IMR-90 (cell line): ENCODE measurements around the gene SYCP2. TPM values are rescaled to one million over a fixed set of nuclear protein-coding genes. Genes with fewer than 3 reads are reported as not detected.

ENCODE experiments used
- ATAC-seq: fragments of 200-7000 bp; cut with Tn5 transposase; 2 replicates; pipeline ENCODE4 v1.9.1; 2020; ENCODE audit warnings: low read depth, mild to moderate bottlenecking, moderate library complexity
- BruUV-seq: library from RNA; stranded (reverse); fragments of 400-500 nt; replicated peaks from 2 replicates; lab custom pipeline; 2021; lab: Mats Ljungman, UMichigan
- CTCF ChIA-PET: fragments of 300-600 bp; formaldehyde crosslinking; extraction: SDS; loops from one replicate; lab custom pipeline; 2021; ENCODE audit warnings: antibody characterized with exemption; lab: Yijun Ruan, JAX
- POLR2A ChIA-PET: fragments of 300-600 bp; sonication (Branson Sonifier 250); formaldehyde crosslinking; loops from one replicate; lab custom pipeline; 2022; ENCODE audit warnings: antibody characterized with exemption; ENCODE audit not compliant: unreplicated experiment; lab: Charles Lee
- DNase-seq: peaks from one replicate; pipeline ENCODE4 v3.0.0; 2013
- H2AFZ ChIP-seq: replicated peaks from 2 replicates; pipeline ENCODE3; 2013; ENCODE audit warnings: low read length, mild to moderate bottlenecking; ENCODE audit not compliant: poor library complexity
- H2AK5ac ChIP-seq: 2 replicates; pipeline ENCODE4 v1.6.1; 2013; ENCODE audit warnings: low read depth, low read length, inconsistent platforms
- H2AK9ac ChIP-seq: replicated peaks from 2 replicates; pipeline ENCODE3; 2013; ENCODE audit warnings: mild to moderate bottlenecking, low read depth, low read length, moderate library complexity; ENCODE audit not compliant: poor library complexity
- H2BK120ac ChIP-seq: 2 replicates; pipeline ENCODE4 v1.6.1; 2013; ENCODE audit warnings: low read depth, low read length, inconsistent platforms
- H2BK15ac ChIP-seq: 3 replicates; pipeline ENCODE4 v1.6.1; 2013; ENCODE audit warnings: low read depth, low read length, inconsistent platforms
- H2BK20ac ChIP-seq: 2 replicates; pipeline ENCODE4 v1.6.1; 2013; ENCODE audit warnings: low read depth, mild to moderate bottlenecking, inconsistent platforms, low read length, moderate library complexity
- H2BK5ac ChIP-seq: 2 replicates; pipeline ENCODE4 v1.6.1; 2013; ENCODE audit warnings: mild to moderate bottlenecking, low read depth, low read length, inconsistent platforms; ENCODE audit not compliant: poor library complexity, severe bottlenecking
- H3K14ac ChIP-seq: replicated peaks from 2 replicates; pipeline ENCODE4 v1.6.1; 2013; ENCODE audit warnings: low read depth, low read length, inconsistent platforms
- H3K18ac ChIP-seq: 2 replicates; pipeline ENCODE4 v1.6.1; 2013; ENCODE audit warnings: low read depth, low read length, control low read depth
- H3K23ac ChIP-seq: 2 replicates; pipeline ENCODE4 v1.6.1; 2013; ENCODE audit warnings: low read depth, low read length, inconsistent platforms
- H3K27ac ChIP-seq: 2 replicates; pipeline ENCODE4 v1.5.1; 2013; ENCODE audit warnings: mild to moderate bottlenecking, control low read depth, low read length; ENCODE audit not compliant: insufficient read depth
- H3K27me3 ChIP-seq: 2 replicates; pipeline ENCODE4 v1.6.1; 2013; ENCODE audit warnings: low read length; ENCODE audit not compliant: control insufficient read depth, insufficient read depth
- H3K36me3 ChIP-seq: 2 replicates; pipeline ENCODE4 v1.6.1; 2013; ENCODE audit warnings: low read length, mixed read lengths; ENCODE audit not compliant: control insufficient read depth, insufficient read depth
- H3K4ac ChIP-seq: 2 replicates; pipeline ENCODE4 v1.6.1; 2013; ENCODE audit warnings: low read depth, low read length, inconsistent platforms
- H3K4me1 ChIP-seq: 2 replicates; pipeline ENCODE4 v1.6.1; 2013; ENCODE audit warnings: low read length, mixed read lengths; ENCODE audit not compliant: control insufficient read depth, insufficient read depth
- H3K4me2 ChIP-seq: 2 replicates; pipeline ENCODE4 v1.6.1; 2013; ENCODE audit warnings: low read depth, mild to moderate bottlenecking, control low read depth, low read length, moderate library complexity
- H3K4me3 ChIP-seq: 2 replicates; pipeline ENCODE4 v1.5.1; 2013; ENCODE audit warnings: low read depth, mild to moderate bottlenecking, control low read depth, low read length, moderate library complexity; ENCODE audit not compliant: insufficient read depth
- H3K56ac ChIP-seq: 2 replicates; pipeline ENCODE4 v1.6.1; 2013; ENCODE audit warnings: low read length, inconsistent platforms; ENCODE audit not compliant: insufficient read depth; ENCODE audit errors: extremely low read depth
- H3K79me1 ChIP-seq, 2 experiments: 2 replicates each; pipeline ENCODE4 v1.6.1; 2013; ENCODE audit warnings: low read length in 2 of 2, inconsistent platforms in 1 of 2, low read depth in 1 of 2
- H3K9ac ChIP-seq: 2 replicates; pipeline ENCODE4 v1.6.1; 2013; ENCODE audit warnings: low read depth, low read length, control low read depth
- H3K9me1 ChIP-seq: 2 replicates; pipeline ENCODE4 v1.6.1; 2013; ENCODE audit warnings: low read length, inconsistent platforms; ENCODE audit not compliant: insufficient read depth
- H3K9me3 ChIP-seq: 2 replicates; pipeline ENCODE4 v1.6.1; 2013; ENCODE audit warnings: low read length; ENCODE audit not compliant: control insufficient read depth, insufficient read depth
- H4K20me1 ChIP-seq: 2 replicates; pipeline ENCODE4 v1.6.1; 2013; ENCODE audit warnings: low read length, inconsistent platforms; ENCODE audit not compliant: insufficient read depth
- H4K5ac ChIP-seq: 2 replicates; pipeline ENCODE4 v1.6.1; 2013; ENCODE audit warnings: mild to moderate bottlenecking, low read depth, low read length, control low read depth
- H4K8ac ChIP-seq, 2 experiments: 2 replicates each; pipeline ENCODE4 v1.6.1; 2013; ENCODE audit warnings: low read depth in 2 of 2, low read length in 2 of 2, control low read depth in 1 of 2, inconsistent platforms in 1 of 2
- H4K91ac ChIP-seq: 2 replicates; pipeline ENCODE4 v1.6.1; 2013; ENCODE audit warnings: low read depth, low read length, inconsistent platforms; ENCODE audit not compliant: insufficient read depth
- BHLHE40 ChIP-seq: fragments of 150-350 bp; IDR thresholded peaks from 2 replicates; pipeline ENCODE4 v1.6.1; 2016; ENCODE audit warnings: mild to moderate bottlenecking, low read depth, low read length
- CEBPB ChIP-seq: IDR thresholded peaks from 2 replicates; pipeline ENCODE4 v1.6.1; 2012; ENCODE audit warnings: low read depth, low read length, improper control_type of control experiment
- CHD1 ChIP-seq: IDR thresholded peaks from 2 replicates; pipeline ENCODE4 v1.6.1; 2012; ENCODE audit warnings: low read depth, low read length, improper control_type of control experiment
- ELK1 ChIP-seq: fragments of 150-350 bp; IDR thresholded peaks from 2 replicates; pipeline ENCODE4 v1.6.1; 2016; ENCODE audit warnings: low read depth, mild to moderate bottlenecking, low read length, moderate library complexity, borderline replicate concordance
- FOS ChIP-seq: fragments of 150-350 bp; IDR thresholded peaks from 2 replicates; pipeline ENCODE4 v1.6.1; 2016; ENCODE audit warnings: low read depth, low read length
- MAFK ChIP-seq: IDR thresholded peaks from 2 replicates; pipeline ENCODE4 v1.6.1; 2012; ENCODE audit warnings: low read depth, low read length, improper control_type of control experiment
- MAZ ChIP-seq: IDR thresholded peaks from 2 replicates; pipeline ENCODE4 v1.6.1; 2012; ENCODE audit warnings: low read depth, mild to moderate bottlenecking, low read length, improper control_type of control experiment, moderate library complexity, borderline replicate concordance
- MXI1 ChIP-seq: IDR thresholded peaks from 2 replicates; pipeline ENCODE4 v1.6.1; 2012; ENCODE audit warnings: low read depth, mild to moderate bottlenecking, low read length, moderate library complexity, borderline replicate concordance
- NFE2L2 ChIP-seq: fragments of 150-350 bp; IDR thresholded peaks from 2 replicates; pipeline ENCODE4 v1.6.1; 2016; ENCODE audit warnings: low read depth, mild to moderate bottlenecking, low read length
- POLR2A ChIP-seq: IDR thresholded peaks from 2 replicates; pipeline ENCODE4 v1.6.1; 2012; ENCODE audit warnings: mild to moderate bottlenecking, low read depth, low read length
- RAD21 ChIP-seq: IDR thresholded peaks from 2 replicates; pipeline ENCODE4 v1.6.1; 2012; ENCODE audit warnings: low read length, improper control_type of control experiment
- RCOR1 ChIP-seq: IDR thresholded peaks from 2 replicates; pipeline ENCODE4 v1.6.1; 2012; ENCODE audit warnings: mild to moderate bottlenecking, low read length, improper control_type of control experiment; ENCODE audit not compliant: insufficient replicate concordance
- RFX5 ChIP-seq: IDR thresholded peaks from 2 replicates; pipeline ENCODE4 v1.8.0; 2012; ENCODE audit warnings: low read depth, mild to moderate bottlenecking, low read length, moderate library complexity
- SMC3 ChIP-seq: fragments of 150-350 bp; IDR thresholded peaks from 2 replicates; pipeline ENCODE4 v1.6.1; 2016; ENCODE audit warnings: low read depth, mild to moderate bottlenecking, antibody characterized with exemption, low read length, moderate library complexity
- USF2 ChIP-seq: fragments of 150-350 bp; IDR thresholded peaks from 2 replicates; pipeline ENCODE4 v1.6.1; 2017; ENCODE audit warnings: mild to moderate bottlenecking, antibody characterized with exemption, low read length, low read depth
- WGBS, 2 experiments: methylation state at CpG; one replicate each; pipeline versions ENCODE4 v1.1.5 to v1.1.7; 2013; ENCODE audit warnings: missing lambda C conversion rate in 2 of 2; ENCODE audit not compliant: insufficient read length in 1 of 2; ENCODE audit errors: extremely low coverage in 2 of 2; 5-methylcytosine and 5-hydroxymethylcytosine counted together
- dilution Hi-C: fragments of 300-500 bp; cut with HindIII; formaldehyde crosslinking; loops from one replicate; pipeline ENCODE4 v1.14.3; 2018; ENCODE audit warnings: low sequenced_read_pairs; ENCODE audit not compliant: unreplicated experiment
- in situ Hi-C: fragments of 300-500 bp; cut with MboI; formaldehyde crosslinking; loops from 3 replicates; pipeline ENCODE4 v1.14.3; 2019; ENCODE audit warnings: low sequenced_read_pairs, inconsistent platforms, mixed read lengths
- intact Hi-C: fragments of 100-400 bp; cut with micrococcal nuclease; formaldehyde crosslinking; loops from 2 replicates; pipeline ENCODE4 v1.10.0; 2022
- polyA plus RNA-seq, 3 experiments: library from polyadenylated mRNA; depleted of rRNA; stranded (reverse); fragments of >200 nt; gene quantifications; 2 replicates each; pipeline ENCODE4 v1.2.3, GENCODE V29; 2012; ENCODE audit warnings: low replicate concordance in 1 of 3
- total RNA-seq: library from RNA; depleted of rRNA; stranded (reverse); fragments of >200 nt; gene quantifications from 2 replicates; pipeline ENCODE4 v1.2.3, GENCODE V29; 2012
- TF ChIP-seq, protein P1 (sequence below): conservative IDR thresholded peaks from 2 replicates; pipeline ENCODE4 v1.5.1; 2012; ENCODE audit warnings: mild to moderate bottlenecking, low read depth, low read length, improper control_type of control experiment

The SYCP2 gene
- total and polyA plus RNA-seq, 2 of the 4 experiments (the other 2 are of a cell fraction): 0.18 to 0.31 TPM

DNA sequence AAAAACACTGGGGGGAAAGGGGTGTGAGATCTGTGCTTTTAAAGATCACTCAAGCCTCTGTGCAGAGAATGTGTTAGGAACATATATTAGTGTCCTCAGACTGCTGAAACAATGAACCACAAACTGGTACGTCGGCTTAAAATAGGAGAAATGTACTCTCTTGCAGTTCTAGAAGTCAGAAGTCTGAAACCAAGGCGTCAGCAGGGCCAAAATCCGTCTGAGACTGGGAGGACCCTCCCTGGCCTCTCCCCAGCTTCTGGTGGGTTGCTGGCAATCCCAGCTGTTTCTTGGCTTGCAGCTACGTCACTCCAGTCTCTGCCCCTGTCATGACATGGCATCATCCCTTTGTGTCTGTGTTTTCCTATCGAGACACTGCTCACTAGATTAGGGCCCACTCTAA is 28.7 kb upstream of the SYCP2 start:
- Histone ChIP-seq H2AK5ac (no peak overlapping the region), H2BK5ac (no peak overlapping the region), H2AK9ac (no peak overlapping the region), H4K8ac (no peak overlapping the region), H3K9me1 (no peaks in the 10 kb centered on the region), H3K56ac (no peak overlapping the region), H3K4ac (no peak overlapping the region), H3K23ac (no peak overlapping the region), H2BK20ac (no peak overlapping the region), H3K18ac (no peak overlapping the region), H3K14ac (no peak overlapping the region), H2BK120ac (no peak overlapping the region), H3K4me1 (no peaks in the 10 kb centered on the region), H2AFZ (no peak overlapping the region), H4K91ac (no peak overlapping the region), H3K27me3 (peaks cover 11% of the 10 kb centered on the region), H3K4me3 (no peak overlapping the region), H4K20me1 (no peaks in the 10 kb centered on the region), H3K4me2 (no peak overlapping the region), H2BK15ac (no peak overlapping the region), H4K5ac (no peak overlapping the region), H3K36me3 (no peaks in the 10 kb centered on the region), H3K9me3 (no peaks in the 10 kb centered on the region), H3K9ac (no peak overlapping the region), H3K27ac (no peak overlapping the region), H3K79me1 (no peaks in the 10 kb centered on the region)
- ChIA-PET CTCF (no interaction called here), POLR2A (no interaction called here)
- in situ Hi-C loops (no loop called here), dilution Hi-C loops (no loop called here), intact Hi-C loops (no loop called here)
- no peak for ATAC-seq
- 68% methylated on average over 4 of the region's 6 CpGs; no CpG with 5 or more reads in 1 of the 2 experiments for WGBS, 2 experiments
- no TSS peak for BruUV-seq
- DNase-seq: no peak
- TF ChIP-seq MAFK (no peak), SMC3 (no peak), RAD21 (no peak), FOS (no peak), ELK1 (no peak), MXI1 (no peak), BHLHE40 (no peak), RCOR1 (no peak), MAZ (no peak), USF2 (no peak), CEBPB (no peak), CHD1 (no peak), NFE2L2 (no peak), POLR2A (no peak), RFX5 (no peak)
- TF ChIP-seq, protein P1, sequence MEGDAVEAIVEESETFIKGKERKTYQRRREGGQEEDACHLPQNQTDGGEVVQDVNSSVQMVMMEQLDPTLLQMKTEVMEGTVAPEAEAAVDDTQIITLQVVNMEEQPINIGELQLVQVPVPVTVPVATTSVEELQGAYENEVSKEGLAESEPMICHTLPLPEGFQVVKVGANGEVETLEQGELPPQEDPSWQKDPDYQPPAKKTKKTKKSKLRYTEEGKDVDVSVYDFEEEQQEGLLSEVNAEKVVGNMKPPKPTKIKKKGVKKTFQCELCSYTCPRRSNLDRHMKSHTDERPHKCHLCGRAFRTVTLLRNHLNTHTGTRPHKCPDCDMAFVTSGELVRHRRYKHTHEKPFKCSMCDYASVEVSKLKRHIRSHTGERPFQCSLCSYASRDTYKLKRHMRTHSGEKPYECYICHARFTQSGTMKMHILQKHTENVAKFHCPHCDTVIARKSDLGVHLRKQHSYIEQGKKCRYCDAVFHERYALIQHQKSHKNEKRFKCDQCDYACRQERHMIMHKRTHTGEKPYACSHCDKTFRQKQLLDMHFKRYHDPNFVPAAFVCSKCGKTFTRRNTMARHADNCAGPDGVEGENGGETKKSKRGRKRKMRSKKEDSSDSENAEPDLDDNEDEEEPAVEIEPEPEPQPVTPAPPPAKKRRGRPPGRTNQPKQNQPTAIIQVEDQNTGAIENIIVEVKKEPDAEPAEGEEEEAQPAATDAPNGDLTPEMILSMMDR: no peak
